ENCODE data around the gene APBA2.

DNA sequence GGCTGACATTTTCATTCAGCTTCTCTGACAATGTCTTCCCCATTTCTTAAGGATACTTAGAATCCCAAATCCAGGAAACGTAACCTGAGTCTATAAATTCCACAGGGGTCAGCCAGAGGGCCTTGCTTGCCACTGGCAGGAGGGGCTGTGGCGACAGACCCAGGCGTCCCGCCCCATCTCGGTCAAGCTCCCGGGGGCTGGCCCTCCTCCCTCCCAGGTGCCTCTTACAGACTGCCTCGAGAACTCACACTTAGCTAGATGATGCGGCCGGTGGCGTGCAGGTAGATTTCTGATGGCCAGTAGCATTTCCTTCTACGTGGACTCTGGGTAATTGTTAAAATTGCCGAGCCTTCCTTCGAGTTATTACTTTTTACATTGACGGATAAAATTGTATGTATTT is 211.4 kb downstream of the APBA2 start:
- TF ChIP-seq CTCF (IDR thresholded peaks at IDR 0.05) (no peak), POLR2A (IDR thresholded peaks at IDR 0.05) (no peak)
